GM21717 (cell line): Measurements from ENCODE around the gene RBFOX1.

Experiments
- ATAC-seq: cut with Tn5 transposase; IDR thresholded peaks from one replicate; pipeline ENCODE4 v1.9.1; 2021; ENCODE audit warnings: mild to moderate bottlenecking, moderate library complexity; ENCODE audit not compliant: unreplicated experiment

Gene RBFOX1

DNA sequence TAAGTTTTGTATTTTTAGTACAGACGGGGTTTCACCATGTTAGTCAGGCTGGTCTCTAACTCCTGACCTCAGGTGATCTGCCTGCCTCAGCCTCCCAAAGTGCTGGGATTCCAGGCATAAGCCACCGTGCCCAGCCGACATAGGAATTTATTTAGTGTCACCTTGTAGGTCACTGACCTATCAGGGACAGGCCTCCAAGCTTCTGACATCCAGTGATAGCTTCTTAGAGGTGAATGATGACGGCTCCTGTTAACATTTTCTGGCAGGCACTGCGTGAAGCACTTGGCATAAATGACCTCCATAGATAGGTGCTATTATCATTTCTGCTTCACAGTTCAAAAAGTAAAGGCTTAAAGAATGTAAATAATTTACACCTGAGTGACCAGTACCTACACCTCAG lies 71.6 kb downstream of the RBFOX1 start:
- ATAC-seq = no peak

DNA sequence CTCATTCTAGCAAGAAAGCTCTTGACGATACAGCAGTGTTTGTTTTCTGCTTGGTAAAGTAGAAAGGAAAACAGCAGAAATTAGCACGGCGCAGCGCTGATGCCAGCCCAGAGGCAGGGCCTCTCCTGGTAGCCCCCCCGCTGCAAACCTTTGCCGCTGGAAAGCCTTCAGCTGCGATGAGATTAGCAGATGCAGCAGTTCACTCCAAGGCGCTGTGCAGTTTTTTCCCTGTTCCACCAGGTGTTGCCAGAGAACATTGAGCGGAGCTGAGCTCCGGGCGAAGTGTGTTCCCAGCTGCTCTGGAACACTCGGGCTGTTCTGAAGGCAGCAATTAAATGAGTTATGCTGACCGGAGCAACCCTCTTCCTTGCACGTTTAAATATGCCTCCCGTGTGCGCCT lies 72.5 kb downstream of the RBFOX1 start:
- no peak for ATAC-seq

DNA sequence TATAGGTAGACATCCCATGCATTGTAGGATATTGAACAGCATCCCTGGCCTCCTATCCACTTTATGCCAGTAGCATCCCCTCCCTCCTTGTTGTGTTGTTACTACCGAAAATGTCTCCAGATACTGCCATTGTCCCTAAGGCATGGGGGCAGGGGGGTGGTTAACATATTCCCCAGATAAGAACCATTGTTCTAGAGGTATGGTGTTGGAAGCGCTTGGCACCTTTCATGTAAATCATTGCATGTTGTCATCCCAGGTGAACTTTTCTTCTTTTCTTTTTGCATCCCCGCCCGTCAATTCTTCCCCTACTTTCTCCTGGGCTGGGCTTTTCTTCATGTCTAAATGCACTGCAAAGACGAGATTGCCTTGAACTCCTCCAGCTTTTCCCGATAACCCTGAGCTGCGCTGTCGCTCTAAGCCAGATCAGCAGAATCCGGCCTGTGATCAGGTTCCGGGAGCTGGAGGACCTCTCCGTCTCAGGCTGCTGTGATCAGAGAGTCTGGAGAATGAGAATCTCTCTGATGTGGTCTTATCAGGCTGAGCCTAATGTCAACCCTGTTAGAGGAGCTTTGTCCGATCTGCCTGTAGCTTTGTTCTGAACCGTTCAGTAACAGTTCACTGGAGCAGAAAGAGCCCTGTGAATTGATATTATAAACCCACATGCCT lies 76.2 kb downstream of the RBFOX1 start:
- no peak for ATAC-seq

DNA sequence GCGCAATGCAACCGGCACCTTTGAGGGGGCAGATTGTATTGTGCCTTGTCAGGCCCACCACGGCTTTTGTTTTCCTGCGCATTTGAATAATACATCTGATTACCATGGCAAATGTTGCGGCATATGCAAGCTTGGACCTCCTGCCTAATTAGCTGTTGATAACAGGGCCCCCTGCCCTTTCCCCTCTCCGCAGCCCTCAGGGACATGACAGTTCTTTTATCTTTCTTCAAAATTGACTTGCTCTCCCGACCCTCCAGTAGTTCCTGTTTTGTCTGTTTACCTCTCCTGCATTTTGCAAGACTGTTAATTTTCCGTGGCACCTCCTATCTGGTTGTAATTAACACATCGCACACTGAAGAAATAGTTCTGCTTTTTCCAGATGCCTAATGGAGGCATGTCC lies 86.8 kb downstream of the RBFOX1 start:
- no peak for ATAC-seq

DNA sequence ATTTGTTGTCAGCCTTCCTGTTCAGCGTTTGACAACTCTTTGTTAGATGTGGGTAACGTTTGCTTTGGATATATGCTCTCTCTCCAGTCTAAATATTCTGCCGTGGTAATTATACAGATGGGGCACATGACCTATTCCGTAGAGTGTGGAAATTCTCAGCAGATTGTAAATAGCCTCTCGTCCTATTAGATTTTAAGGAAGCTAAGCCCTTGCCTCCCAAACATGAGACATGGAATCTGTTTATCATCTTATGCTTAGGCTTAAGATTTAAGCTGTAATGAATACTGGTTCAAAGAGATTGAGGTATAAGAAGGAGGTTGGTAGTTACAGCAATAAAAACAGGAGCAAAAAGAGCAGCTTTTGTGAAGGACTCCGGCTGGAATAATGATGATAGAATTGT lies 87.4 kb downstream of the RBFOX1 start:
- no peak for ATAC-seq

DNA sequence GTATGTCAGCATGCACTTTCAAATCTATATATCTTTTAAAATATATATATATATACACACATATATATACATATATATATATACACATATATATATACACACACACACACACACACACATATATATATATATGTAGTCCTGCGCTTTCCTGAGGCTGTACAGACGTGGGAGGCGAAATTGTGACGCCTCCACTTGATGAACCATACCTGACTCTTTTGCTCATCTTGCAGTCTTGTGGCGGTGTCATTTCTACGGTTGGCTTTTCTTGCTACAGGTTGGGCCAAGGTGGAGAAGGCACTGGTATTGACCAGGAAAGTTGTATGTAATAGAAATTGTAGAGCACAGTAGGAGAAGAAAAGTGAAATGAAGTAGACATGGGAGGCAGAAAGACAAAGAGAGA lies 88.2 kb downstream of the RBFOX1 start:
- no peak for ATAC-seq

DNA sequence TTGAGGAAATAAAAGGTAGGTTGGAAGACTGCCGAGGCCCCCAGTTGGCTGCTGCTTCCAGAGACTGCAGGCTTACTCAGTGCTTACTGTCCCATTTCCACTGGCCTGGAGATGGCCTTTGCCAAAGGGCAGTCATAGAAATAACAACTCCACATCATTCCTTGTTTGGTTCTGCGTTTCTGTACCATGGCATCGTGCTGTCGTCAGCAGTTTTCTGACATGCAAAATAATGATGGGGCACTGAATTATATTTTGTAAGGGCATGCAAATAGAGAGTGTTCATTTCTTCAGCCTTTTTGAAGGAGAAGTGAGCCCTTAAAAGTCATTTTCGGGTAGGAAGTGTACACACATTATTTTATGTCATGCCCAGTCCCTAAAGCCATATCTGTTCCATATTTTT lies 88.9 kb downstream of the RBFOX1 start:
- ATAC-seq = no peak

DNA sequence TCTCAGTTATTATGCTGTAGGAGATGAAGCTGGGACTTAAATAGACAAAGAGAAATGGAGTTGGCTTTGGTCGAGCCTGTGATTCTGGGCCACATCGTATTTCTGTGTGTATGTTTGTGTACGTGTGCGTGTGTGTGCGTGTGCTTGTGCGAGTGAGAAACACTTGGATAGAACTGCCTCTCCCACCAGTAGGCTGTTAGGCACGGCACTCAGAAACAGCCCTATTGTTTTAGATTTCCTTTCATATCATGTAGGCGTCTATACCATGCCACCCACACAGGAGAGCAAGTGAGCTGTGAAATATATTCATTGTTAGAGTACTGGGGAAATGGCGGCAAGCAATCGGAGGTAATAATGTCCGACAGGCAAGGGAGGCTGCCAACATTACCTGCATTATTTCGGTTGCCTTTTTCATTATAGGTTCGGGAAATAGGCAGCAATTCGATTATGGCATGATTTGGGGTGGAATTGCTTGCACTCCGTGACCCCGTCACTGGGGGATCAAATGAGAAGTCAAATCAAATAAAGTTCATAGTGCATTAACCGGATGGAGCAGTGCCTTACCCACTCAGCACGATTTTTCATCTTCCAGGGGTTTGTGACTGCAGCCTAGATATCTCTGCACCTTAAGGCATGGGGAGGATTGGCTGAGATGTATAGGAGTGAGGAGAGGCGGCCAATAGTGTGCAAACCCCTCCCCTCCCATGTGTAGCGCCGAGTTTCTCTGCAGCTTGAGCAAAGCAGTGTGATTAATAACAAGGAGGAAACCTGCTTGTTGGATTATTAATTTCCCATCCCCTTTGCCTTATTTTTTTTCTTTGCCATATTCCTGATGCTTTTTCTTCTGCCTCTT lies 89.6 kb downstream of the RBFOX1 start:
- ATAC-seq = no peak

DNA sequence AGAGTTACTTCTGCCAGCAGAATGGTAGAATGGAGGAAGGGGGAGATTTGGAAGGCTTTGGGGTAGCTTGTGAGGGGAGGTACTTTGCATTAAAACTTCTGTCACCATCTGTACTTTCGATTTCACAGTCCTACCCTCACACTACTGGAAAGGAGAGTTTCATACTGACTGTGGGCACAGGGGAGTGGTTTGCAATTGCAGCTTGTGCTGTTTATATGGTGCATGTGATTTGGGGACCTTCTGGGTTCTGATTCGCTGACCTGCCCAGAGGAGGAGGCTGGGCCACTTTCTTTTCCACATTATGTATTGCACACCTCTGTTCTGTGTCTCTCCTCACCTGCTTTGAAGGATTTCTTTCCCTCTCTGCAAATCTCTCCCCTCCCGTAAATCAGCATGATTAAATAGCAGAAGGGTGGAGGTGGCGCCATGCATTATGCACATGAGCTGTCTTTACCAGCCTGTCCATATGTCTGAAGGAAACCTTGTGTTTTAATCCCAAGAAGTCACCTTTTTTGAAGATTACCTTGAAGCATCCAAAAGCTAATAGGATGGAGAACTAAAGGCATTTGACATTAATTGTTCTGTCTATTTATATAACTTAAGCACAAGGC lies 90.9 kb downstream of the RBFOX1 start:
- ATAC-seq = no peak

DNA sequence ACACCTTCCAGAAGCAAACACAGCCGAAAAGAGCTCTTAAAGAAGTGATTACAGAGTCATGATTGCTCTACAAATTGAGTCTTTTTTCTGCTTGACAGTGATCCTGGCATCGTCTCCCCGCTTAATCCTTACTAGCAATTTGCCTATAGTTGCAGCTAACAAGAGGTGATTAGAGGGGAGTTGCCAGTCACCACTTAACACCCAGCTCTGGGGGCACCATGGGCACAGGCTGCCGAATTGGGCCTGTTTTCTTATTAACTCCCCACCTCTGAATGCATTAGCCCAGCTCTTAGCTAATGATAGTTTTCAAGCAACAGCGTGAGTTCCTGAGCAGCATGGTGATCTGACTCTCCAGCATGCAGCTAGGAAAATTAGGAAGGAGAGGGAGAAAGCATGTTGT lies 93.5 kb downstream of the RBFOX1 start:
- no peak for ATAC-seq

DNA sequence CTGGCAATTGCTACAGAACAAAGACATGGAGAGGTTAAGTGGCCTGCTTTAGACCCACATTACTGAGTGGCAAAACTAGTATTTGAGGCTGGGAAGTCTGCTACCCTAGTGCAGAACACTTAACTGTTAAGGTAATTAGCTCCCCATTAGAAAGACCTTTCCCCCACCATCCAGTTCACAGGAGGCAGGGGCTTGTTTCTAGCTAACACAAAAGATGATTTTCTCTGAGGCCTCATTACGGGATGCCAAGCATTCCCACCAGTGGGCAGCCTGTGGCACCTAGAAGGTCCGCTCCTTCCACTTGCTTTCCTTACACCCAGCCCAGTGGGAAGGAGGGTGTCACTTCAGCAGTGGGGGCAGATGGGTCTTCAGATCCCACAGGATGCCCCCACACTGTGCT lies 99.1 kb downstream of the RBFOX1 start:
- no peak for ATAC-seq

DNA sequence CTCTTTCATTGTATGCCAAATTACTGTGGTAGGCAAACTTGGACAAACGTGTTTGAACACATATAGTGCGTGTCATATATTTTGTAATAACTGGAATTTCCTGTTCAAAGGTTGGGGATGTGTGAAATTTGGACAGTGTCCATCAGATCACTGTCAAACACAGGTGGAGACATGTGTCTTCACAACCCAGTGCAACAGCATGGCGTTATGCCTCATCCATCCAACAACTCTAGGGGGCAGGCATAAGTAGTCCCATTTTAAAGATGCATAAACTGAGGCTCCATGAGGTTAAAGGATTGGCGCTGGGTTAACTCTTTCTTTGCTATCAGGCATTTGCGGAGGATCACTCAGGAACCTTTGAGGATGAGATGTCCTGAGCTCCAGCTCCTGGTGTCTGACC lies 103.7 kb downstream of the RBFOX1 start:
- no peak for ATAC-seq

DNA sequence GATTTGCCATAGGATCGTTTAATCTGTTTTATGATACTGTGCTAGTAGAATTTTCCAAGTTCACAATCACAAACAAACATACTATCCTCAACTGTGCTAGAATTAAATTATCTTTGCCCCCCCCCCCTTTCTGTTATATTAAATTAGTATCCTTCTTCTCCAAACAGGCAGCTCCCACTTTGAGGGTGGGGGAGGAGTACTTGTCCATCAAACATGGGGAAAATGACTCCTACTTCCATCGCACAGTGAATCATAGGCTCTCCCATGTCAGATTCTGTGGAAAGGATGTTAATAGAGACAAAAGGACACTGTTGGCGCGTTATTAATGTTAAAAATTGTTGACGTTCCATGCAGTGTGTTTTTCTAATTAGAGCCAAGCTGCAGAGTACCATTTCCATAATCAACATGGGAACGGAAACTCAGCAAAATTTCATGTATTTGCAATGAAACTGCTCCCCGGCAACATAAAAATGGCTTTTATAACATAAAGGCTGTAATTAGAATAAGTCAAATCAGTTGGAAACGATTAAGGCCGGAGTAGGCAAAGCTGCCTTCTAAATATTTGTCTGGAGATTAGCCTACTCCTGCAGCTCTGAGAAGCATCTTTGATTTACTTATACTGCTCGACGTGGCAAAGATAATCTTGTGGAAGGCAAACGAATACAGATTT lies 104.6 kb downstream of the RBFOX1 start:
- ATAC-seq = no peak

DNA sequence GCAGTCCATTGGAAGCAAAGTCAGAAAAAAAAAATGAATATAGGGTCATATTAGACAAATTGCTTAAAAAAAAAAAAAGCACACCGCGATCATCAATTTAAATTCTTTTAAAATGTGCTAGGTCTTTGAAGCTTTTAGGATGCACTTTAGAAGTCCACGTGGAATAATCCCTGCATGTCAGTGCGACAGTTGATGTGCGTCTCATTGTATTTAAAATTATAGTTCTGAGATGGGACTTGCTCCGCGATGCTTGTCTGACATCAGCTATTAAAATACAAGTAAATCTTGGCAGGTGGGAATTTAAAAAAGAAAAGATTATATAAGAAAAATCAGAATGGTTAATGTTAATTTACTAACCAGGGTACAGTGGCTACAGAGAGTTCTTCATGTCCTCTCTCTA lies 105.2 kb downstream of the RBFOX1 start:
- no peak for ATAC-seq

DNA sequence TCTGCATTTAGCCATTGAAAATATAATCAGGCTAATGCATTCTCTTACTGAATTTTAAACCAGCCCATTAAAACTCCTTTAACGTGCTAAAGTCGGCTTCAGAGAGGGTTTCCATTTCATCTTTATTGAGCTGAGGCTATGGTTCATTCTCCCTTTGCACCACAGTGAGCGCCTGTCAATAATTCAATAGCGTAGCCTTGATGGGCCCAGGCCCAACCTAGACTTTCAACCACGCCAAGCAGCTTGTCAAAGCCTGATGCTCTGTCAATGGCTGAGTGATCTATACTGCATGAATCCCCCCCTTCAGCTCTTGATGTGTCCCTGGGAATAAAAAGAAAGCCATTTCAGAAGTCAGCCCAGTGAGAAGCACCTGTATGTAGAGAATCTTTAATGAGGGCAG lies 106.0 kb downstream of the RBFOX1 start:
- no peak for ATAC-seq

DNA sequence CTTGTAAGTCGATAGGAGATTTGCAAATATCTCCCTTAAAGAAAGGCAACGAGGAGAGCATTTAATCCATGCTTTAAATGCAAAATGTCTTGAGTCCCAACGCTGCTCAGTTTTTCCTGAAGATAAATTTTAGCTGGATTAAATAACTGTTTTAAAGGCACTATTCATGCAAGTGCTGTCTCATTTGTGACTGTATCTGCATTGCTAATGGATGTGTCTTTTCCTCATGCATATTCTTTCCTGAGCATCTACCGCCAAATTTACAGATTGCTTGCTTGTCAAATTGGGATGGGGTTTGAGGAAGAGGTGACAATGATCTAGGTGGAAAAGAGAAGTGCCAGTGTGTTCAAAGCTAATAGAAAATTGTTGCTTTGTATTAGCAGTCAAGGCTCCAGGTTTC lies 106.9 kb downstream of the RBFOX1 start:
- no peak for ATAC-seq

DNA sequence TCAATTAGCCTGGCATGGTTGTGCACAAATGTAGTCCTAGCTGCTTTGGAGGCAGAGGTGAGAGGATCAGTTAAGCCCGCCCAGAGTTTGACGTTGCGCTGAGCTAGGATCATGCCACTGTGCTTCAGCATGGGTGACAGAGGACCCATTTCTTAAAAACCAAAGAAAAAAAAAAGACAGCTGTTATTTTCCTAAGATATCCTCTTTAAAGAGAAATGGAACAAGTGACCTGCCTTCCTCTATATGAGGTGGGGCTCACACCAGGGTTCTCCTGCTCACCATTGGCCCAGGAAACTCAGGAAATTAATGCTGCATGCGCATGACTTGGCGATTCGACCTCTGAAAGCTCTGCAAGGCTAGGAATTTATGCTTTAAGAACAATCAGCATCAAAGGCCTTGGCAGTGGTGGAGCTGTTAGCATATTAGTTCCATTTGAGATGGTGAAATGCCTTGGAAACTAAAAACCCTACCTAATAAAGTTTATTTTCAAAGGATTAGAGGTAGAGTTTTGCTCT lies 108.3 kb downstream of the RBFOX1 start:
- ATAC-seq = no peak

DNA sequence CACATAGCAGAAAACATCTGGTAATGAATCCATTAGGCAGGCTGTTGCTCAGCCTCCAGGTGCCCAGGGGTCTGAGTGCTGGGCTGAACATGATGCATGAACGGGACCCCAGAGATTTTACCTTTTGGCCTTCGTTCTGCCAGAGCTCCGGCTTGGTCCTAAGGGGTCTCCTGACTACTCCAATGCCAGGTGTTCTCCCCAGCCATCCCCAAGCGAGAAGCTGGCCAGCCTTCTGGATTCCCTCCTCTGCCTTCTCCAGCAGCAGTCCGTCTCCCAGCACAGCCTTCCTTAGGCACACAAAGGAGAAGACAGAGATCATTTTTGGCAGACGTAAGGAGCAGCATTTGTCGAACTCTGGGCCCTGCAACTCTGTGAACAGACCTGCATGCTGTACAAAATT lies 109.4 kb downstream of the RBFOX1 start:
- no peak for ATAC-seq

DNA sequence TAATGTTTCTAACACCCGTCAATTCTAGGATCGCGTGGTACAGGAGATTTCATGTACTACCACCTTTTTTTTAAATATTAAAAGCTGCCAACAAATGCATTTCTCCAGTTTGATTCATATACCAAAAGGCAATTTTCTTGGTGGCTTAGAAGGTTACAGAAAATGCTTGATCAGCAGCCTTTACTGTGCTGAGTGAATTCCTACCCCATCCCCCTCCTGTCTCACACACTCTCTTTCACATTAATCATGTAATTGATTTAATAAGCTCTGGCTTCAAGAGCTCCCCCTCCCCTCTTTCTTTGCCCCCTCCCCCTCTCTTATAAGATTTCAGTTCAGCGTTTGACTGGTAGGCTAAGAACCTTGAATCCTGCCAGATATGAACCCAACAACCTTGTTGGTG lies 110.5 kb downstream of the RBFOX1 start:
- no peak for ATAC-seq

DNA sequence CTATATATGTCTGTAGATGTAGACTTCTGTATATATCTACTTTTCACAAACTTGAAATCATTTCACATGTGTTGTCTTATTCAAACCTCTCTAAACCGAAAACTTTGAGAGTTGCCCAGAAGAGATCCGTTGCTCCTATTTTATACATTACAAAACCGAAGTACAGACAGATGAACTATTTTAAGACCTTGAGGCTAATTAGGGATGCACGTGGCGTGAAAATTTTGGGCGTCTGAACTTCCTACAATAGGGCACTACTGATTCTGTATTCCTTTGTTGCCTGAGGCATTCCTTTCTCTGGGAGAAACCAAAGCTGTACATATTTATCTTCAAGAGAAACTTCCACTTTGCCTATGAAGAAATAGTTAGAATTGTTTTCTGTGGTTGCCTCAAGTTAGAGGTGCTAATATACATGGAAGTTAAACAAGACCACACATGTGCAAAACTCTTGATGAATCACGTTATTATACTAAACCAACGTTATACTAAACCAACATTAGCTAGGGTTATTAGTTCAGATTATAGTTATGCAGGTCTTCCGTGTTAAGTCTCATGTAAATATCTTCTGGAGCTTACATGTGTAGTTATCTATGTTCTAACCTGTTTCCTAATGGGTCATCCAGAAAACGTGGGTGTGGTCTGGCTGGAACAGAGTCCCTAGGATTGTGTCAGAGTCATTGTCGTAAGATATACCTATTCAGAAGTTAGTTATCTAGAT lies 111.2 kb downstream of the RBFOX1 start:
- no peak for ATAC-seq

DNA sequence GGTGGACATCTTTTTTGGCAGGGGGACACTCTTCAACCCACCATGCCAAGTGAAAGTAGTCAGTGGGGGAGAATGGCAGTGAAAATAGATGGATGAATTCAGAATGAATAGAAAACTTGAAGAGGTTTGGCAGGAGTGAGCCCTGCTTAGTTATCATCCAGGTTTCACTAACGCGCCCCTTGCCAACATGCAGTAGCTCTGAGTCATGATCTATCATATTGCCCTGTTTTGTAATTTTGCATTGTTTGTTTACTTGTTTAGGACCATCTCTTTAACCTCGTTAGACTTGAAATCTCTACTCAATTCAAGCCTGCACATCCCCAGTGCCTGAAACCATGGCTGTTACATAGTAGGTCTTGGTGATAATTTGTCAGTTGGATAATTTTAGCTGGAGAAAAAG lies 116.7 kb downstream of the RBFOX1 start:
- ATAC-seq = no peak
